GM19351 (cell line): Measurements from ENCODE around the gene HGS.

ENCODE experiments used
- ATAC-seq: cut with Tn5 transposase; IDR thresholded peaks from one replicate; pipeline ENCODE4 v1.9.1; 2021; ENCODE audit warnings: mild to moderate bottlenecking, moderate library complexity; ENCODE audit not compliant: unreplicated experiment

The HGS gene

DNA sequence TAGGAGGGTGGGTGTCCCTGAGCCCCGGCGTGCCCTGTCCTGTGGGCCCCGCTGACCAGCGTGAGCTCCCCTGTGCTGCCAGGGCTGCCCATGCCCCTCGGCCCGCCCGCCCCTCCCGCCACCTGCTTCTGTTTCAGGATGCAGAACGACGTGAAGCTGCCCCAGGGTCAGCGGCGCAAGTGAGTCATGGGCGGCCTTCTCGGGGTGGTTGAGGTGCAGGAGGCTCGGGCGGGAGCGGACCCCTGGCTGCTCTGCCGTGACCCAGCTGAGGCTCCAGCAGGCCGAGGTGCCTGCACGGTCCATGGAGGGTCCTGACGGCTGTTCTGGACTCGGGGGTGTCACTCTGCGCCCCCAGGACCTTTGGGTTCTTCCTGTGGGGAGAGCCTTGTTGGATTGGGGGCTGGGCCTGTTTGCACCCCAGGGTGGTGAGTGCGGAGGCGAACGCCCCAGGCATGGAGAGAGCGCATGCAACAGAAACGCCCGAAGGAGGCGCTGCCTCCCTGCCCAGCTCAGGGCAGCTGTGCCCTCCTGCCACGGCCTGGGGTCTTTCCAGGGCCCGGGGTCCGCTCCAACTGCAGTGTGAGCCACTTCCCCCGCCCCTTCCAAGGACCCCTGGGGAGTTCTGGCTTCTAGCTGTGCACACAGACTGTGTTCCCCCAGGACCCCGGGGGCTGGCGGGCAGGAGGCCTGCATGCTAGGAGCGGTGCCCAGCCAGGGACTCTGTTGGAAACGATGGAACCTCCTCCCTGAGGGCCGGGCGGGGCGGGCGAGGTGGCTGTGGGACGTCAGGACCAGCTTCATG is 32.3 kb downstream of the HGS start:
- no peak for ATAC-seq

DNA sequence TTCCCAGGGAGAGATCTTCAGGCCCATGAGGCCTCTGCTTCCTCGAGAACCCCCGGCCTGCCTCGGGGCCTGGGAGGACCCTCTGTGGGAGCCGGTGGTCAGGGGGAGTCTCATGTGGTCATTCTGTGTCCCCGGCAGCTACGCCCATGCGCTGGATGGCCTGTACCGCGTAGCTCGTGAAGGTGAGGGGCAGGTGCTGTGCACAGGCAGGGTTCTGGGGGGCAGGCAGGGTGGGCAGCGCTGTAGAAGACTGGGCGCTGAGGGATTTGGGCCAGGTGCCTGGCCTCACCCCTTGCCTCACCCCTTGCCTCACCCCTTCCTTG is 32.8 kb downstream of the HGS start:
- no peak for ATAC-seq

DNA sequence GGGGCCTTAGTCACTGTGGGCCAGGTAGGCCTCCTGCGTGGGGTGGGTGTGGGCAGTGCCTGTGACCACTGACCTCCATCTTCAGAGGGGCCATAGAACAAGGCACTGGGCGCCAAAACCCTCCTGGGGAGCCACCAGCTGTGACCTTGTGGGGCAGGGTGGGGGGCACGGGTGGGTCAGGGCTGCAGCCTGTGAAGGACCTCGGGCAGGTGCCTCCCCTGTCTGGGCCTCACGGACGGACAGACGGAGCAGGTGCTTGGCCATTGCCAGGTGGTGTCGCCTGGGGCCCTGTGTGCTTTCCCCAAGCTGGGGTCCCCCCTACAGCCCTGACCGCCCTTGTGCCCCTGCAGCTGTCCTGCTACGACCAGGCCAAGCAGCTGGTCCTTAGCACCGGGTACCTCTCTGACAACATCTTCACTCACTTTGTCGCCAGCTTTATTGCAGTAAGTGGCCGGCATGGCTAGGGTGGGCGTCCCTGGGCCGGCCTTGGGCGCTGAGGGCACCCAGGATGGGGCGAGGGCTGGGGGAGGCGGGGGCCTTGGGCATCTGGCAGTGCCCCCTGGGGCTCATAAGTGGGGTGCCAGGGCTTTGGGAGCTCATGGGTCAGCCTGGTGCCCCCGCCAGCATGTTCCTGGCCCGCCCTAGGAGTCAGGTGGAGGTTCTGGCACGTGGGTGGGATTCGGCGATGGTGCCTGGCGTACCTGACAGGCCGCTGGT is 33.4 kb downstream of the HGS start:
- ATAC-seq, result no peak

DNA sequence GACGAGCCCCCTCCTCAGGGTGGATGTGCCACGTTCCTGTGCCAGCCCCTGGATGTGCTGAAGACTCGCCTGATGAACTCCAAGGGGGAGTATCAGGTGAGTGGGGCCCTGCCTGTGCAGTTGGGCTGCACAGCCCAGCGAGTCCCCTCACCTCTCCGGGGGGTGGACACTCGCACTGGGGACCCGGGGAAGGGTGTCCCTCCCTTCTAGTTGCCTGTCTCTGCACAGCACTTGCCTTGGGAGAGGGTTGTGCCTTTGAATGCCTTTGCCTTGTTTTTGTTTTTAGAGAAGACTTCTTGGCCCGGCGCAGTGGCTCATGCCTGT is 33.9 kb downstream of the HGS start:
- ATAC-seq, result no peak

DNA sequence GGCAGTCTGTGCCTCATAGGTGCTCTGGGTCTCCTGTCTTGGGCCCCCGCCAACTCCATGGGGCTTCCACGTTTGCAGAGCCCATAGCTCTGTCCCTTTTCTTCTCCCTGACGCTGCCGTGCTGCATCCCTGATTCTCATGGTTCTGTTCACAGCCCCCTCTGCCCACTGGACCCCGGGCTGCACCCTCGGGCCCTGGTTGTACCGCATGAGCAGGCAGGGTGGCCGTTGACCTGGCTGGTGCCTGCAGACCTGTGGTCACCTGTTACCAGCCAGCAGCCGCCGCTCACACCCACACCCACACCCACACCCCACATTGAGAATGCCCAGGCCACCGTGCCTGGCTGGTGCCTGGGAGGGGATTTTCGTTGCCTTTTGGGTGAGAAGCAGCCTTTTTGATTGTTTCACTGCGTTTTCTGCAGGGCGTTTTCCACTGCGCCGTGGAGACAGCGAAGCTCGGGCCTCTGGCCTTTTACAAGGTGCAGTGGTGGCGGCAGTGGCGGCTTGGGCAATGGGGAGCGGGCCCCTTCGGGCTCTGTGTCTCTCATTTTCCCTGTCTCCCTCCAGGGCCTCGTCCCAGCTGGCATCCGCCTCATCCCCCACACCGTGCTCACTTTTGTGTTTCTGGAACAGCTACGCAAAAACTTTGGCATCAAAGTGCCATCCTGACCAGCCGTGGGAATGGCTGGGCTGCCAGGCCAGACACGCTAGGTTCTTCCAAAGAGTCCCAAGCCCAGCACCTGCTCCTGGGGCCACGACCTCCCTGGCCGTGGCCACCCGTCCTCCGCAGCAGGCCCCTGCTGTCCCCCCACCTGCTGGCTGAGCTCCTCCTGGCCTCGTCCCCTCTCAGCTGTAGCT is 35.8 kb downstream of the HGS start:
- ATAC-seq, result no peak

DNA sequence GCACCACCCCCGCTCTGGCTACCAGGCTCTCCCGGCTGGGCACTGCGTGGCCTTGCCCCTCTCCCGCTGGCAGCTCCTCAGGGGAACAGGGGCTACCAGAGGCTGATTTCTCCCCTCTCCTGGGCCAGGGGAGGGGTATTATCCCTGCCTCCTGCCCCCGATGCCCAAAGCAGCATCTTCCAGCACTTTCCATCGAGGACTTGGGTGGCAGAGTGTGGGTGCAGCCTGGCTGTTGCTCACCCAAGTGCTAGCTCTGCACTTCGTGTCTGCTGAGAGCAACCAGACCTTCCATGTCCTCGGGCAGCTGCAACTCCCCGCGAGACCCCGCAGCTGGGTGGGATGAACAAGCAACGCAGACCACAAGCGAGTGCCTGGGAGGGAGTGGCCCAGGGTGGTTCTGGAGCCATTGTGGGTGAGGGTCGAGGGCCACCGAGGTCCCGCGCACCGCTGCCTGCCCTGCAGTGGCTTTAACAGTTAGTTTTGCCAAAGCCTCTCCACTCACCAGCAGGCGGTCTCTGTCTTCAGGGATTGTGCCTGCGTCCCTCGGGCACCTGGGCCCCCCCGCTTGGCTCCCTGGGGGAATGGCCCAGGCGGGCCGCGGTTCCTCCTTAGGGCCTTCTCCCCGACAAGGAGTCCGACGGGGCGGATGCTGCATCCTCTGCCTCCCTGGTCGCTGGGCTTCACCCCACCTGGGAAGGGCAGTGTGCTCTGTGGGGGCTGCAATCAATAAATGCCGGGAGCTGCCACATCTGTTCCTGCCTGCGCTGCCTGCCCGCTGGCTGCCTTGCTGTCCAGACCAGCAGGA is 36.7 kb downstream of the HGS start:
- no peak for ATAC-seq

DNA sequence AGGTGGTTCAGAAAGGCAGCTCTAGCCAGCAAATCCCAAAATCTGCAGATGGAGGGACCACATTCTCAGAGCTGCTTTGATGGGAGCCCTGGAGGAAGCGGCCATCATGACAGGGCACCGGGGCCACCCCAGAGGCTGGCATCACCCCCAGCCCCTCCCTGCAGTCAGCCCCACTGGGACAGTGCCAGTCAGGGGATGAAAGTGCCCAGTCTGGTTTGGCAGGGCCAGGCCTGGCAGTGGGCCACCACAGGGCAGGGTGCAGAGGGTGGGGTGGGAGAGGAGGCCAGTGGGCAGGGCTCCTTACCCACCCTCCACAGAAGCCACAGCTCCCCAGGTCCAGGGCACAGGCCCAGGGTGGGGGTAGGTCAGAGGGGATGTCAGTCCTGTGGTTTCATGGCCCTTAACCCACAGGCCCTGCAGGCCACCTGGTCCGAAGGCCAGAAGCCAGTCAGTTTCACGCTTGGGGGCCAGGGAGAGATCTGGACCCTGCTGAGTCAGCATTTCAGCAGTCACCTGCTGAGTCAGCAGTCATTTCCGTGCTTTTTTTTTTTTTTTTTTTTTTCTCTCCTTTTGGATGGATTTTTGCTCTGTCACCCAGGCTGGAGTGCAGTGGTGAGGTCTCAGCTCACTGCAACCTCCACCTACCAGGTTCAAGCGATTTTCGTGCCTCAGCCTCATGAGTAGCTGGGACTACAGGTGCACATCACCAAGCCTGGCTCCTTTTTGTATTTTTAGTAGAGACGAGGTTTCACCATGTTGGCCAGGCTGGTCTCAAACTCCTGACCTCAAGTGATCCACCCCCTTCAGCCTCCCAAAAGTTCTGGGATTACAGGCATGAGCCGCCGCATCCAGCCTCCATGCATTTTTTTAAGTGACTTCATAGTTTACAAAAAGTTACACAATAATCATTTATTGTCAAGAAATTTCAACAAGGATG is 38.6 kb downstream of the HGS start:
- ATAC-seq, result no peak

DNA sequence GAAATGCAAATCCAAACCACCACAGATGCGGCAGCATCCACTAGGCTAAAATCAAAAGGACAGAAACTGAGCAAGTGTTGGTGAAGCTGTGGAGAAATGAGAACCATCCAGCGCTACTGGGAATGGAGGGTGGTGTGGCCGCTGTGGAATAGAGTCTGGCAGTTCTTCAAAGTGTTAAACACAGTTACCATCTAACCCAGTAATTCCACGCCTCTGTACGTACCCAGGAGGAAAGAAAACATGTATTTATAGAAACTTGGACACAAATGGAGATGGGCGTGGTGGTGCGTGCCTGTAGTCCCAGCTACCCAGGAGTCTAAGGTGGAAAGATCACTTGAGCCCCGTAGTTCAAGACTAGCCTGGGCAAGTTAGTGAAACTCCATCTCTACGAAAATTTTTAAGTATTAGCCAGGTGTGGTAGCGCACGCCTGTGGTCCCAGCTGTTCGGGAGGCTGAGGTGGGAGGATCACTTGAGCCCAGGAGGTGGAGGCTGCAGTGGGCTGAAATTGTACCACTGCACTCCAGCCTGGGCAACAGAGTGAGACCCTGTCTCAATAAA is 39.9 kb downstream of the HGS start:
- ATAC-seq, result no peak

DNA sequence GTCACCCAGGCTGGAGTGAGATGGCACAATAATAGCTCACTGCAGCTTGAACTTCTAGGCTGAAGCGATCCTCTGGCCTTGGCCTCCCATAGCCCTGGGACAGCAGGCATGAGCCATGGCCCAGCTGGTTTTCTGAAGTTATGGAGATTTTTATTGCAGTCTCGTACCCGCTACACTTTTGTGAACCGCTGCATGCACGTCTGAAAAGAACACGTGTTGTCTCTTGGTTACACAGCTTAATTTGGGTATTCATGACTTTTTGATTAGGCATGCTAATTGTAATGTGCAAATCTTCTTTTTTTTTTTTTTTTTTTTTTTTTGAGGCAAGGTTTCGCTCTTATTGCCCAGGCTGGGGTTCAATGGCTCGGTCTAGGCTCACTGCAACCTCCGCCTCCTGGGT is 41.6 kb downstream of the HGS start:
- ATAC-seq, result no peak

DNA sequence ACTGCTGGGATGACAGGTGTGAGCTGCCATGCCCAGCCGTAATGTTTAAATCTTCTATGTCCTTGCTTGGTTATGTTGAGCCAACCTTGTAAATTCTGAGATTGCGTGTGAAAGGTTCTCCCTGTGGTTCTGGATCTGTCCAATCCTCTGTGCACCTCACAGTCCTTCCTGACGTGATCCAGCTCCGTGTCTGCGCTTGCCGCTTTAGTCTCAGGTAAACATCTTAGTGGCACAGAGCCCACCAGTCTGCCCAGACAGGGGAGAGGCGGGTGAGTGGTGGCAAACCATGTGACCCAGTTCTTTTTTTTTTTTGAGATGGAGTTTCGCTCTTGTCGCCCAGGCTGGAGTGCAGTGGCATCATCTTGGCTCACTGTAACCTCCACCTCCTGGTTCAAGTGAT is 42.2 kb downstream of the HGS start:
- ATAC-seq, result no peak

DNA sequence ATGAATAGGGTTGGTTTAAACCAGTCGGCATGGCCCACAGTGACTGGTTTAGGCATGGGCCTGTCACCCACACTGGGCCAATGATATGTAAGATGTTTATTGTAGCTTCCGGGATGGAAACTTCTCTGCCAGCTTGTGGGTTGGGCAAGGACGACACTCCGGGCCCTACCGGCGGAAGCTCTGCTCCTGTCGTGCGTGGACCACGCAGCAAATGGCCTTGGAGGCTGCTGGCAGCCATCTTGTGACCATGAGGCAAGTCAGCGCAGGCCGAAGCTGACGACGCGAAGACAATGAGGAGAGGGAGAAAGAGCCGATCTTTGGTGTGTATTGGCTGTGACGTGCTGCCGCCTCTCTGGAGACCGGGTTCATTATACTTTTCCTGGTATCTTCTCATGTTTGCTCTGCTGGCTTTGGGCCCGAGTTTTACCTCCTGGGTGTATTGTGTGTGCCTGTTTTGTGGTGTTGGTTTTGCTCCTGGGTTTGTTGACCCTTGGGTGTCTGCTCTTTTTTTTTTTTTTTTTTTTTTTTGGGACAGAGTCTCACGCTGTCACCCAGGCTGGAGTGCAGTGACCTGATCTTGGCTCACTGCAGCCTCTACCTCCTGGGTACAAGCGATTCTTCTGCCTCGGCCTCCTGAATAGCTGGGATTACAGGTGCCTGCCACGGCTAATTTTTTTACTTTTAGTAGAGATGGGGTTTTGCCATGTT is 43.7 kb downstream of the HGS start:
- no peak for ATAC-seq

DNA sequence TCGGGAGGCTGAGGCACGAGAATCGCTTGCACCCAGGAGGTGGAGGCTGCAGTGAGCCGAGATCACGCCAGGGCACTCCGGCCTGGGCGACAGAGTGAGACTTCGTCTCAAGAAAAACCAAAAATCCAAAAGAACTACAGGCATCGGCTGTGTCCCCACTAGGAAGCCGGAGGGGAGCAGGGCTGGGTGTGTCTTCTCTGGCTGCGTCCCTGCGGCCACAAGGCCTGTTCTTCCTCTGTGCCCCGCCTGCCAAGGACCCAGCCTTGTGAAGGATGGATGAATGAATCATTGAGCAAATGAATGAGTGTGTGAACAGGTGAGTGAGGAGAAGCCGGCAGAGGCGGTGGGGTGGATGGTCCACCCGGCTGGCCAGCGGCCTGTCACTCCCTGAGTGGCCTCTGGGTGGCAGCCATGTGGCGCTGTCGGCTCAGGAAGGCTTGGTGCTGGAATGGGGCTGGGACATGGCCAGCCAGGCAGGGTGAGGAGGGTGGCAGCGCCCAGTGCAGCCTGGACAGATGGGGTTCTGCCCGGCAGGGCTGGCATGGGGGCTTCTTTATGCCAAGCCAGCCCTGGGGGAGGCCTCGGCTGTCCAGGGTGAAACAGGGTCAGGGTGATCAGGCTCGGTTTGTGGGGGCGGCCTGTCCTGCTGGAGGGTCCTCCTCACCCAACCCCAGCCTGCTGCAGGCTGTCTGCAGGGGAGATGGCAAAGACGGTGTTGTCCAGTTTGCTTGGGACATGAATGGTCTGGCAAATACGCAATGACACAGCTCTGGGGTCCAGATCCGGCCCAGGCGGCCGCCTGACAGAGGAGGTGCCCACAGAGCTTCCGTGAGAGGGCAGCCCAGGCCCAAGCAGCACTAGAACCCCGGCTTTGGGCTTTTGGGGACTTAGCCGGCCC is 49.9 kb downstream of the HGS start:
- no peak for ATAC-seq

DNA sequence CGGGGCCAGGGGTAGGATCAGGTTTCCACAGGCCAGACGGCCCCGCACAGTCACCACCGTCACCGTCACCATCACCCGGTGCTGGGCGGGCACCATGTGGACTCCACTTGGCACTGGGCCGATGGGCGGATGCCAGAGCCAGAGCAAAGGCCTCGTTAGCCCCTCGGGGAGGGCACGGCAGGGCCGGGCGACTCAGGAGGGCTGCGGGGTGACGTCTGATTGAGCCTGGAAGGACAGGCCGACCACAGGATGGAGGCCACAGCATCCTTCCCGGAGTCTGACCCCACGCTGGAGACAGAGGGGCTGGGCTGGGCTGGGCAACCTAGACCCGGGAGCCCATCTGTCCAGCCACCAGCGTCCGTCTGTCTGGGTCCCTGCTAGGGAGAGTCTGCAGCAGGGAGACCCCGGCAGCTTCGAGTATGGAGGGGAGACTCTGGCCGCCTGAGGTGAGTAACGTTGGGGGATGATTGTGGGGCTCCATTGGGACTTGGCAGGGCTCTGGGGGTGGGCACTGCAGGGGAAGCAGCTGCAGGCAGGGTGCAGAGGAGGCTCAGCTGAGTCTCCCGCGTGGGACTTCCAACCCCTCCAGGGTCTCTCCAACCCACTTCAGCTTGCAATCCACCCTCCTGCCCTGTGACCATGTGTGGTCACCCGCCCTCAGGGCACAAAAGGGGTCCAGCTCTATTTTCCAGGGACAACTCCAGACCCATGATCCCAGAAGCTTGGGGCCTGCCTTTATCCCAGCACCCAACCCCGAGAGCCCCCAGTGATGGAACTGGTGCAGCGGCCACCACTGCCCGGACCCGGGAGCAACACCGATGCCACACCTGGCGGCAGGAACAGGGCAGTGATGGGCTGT is 50.8 kb downstream of the HGS start:
- ATAC-seq, result no peak

DNA sequence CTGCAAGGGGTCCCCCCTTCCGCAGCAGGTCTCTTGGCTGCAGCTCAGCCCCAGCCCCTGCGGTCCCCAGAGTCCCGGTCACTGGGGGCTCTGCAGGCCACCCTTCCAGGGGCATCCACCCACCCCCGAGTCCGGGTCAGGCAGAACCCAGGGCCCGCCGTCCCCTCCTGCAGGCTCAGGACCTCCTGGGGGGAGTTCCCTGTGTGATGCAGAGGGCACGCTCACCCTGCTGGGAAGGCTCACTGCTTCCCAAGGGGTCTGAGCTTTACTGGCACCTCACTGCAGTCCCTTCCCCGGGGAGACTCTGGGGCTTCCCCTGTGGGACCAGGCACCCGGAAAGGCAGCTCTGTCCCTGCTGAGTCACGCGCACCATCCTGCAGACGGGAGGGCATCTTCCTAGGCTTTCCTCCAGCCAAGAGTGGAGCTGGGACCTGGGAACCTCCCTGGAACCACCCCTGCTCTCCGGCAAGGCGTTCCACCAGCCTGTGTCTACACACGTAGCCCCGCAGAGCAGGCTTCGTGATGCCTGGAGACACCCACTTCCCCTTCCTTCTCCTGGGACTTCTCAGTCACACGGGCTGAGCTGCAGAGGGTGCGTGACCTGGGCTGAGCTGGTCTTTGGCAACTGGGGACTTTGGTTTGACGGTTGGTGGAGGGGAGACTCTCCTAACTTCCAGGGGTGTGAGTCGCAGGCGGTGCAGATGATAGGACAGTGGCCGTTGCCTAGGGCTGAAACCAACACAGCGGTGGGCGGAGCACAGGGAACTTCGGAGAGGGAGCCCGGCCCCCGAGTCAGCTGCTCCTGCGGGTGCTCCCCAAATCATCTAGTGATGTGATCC is 51.7 kb downstream of the HGS start:
- ATAC-seq, result no peak

DNA sequence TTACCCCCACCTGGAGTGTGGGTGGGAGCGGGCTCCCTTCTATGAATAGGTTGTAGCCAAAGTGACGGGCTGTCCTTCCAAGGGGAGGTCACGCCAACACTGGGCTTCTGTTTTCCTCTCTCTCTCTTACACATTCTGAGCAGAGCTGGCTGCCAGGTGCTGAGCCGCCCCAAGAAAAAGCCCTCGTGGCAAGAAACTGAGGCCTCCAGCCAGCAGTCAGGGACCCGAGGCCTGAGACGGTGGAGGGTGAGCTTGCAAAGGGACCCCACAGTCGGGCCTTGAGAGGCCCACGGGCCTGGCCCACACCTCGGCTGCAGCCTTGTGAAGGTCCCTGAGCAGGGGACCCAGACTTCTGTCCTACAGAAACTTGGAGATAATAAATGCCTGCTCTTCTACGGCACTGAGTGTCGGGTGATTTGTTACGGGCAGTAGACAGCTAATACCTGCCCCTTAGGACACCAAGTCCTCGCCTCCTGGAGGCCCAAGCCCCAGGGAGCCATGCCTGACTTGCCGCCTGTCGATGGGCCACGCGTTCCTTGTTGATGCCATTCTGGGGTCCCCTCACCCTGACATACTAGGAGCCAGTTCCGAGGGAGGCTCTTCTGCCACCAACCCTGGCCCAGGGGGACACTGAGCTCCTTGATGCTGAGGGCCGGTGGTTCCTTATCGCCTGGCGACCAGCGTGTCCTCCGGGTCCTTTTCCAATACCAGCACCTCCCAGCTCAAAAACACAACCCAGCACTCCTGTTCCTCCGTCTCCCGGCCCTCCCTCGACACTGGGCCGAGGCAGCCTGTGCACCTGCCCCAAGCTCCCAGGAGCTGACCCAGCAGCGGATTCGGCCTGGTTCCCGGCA is 54.4 kb downstream of the HGS start:
- no peak for ATAC-seq
